HEK293T (cell line): Measurements from ENCODE around the gene ALG12.

ENCODE experiments used
- ARNT ChIP-seq: fragments of 450-650 bp; IDR thresholded peaks from 2 replicates; pipeline ENCODE4 v1.6.1; 2017; ENCODE audit warnings: mild to moderate bottlenecking
- BHLHE40 ChIP-seq: fragments of 450-650 bp; IDR thresholded peaks from 2 replicates; pipeline ENCODE4 v1.6.1; 2016; ENCODE audit warnings: mild to moderate bottlenecking, moderate library complexity, borderline replicate concordance
- CTBP1 ChIP-seq: fragments of 450-650 bp; IDR thresholded peaks from 2 replicates; pipeline ENCODE4 v1.6.1; 2016; ENCODE audit warnings: borderline replicate concordance
- ELF4 ChIP-seq: fragments of 450-650 bp; IDR thresholded peaks from 2 replicates; pipeline ENCODE4 v1.6.1; 2017; ENCODE audit warnings: antibody characterized with exemption
- FOXA1 ChIP-seq: fragments of 450-650 bp; IDR thresholded peaks from 2 replicates; pipeline ENCODE4 v1.6.1; 2016; ENCODE audit warnings: mild to moderate bottlenecking
- FOXK2 ChIP-seq: fragments of 450-650 bp; IDR thresholded peaks from 2 replicates; pipeline ENCODE4 v1.6.1; 2016; ENCODE audit warnings: mild to moderate bottlenecking
- FOXM1 ChIP-seq: fragments of 450-650 bp; IDR thresholded peaks from 2 replicates; pipeline ENCODE4 v1.6.1; 2017; ENCODE audit warnings: mild to moderate bottlenecking, borderline replicate concordance
- L3MBTL2 ChIP-seq: fragments of 450-650 bp; conservative IDR thresholded peaks from 2 replicates; pipeline ENCODE4 v1.6.1; 2016; ENCODE audit warnings: mild to moderate bottlenecking
- NFRKB ChIP-seq: fragments of 450-650 bp; IDR thresholded peaks from 2 replicates; pipeline ENCODE4 v1.6.1; 2016; ENCODE audit warnings: mild to moderate bottlenecking, moderate library complexity
- SP1 ChIP-seq: fragments of 450-650 bp; IDR thresholded peaks from 2 replicates; pipeline ENCODE4 v1.6.1; 2017
- SUZ12 ChIP-seq: fragments of 450-650 bp; IDR thresholded peaks from 2 replicates; pipeline ENCODE4 v1.6.1; 2016; ENCODE audit warnings: mild to moderate bottlenecking
- TARDBP ChIP-seq: fragments of 450-650 bp; IDR thresholded peaks from 2 replicates; pipeline ENCODE4 v1.6.1; 2016
- ZNF384 ChIP-seq: fragments of 450-650 bp; IDR thresholded peaks from 2 replicates; pipeline ENCODE4 v1.6.1; 2016

GRCh38 chr22:49901457-49901856 lies 16.8 kb downstream of the ALG12 start:
- TF ChIP-seq NFRKB (no peak), BHLHE40 (no peak), FOXM1 (no peak), SUZ12 (no peak), ELF4 (no peak), SP1 (no peak), CTBP1 (no peak), ZNF384 (no peak), FOXK2 (no peak), FOXA1 (no peak), ARNT (no peak), TARDBP (peak; percentile 83), L3MBTL2 (no peak)
